ENCODE data around the gene MCM5. TPM values are rescaled to one million over a fixed set of nuclear protein-coding genes. Genes with fewer than 3 reads are reported as not detected.

The MCM5 gene
- total RNA-seq, 1 experiment from 2014 or later = 194 TPM

DNA sequence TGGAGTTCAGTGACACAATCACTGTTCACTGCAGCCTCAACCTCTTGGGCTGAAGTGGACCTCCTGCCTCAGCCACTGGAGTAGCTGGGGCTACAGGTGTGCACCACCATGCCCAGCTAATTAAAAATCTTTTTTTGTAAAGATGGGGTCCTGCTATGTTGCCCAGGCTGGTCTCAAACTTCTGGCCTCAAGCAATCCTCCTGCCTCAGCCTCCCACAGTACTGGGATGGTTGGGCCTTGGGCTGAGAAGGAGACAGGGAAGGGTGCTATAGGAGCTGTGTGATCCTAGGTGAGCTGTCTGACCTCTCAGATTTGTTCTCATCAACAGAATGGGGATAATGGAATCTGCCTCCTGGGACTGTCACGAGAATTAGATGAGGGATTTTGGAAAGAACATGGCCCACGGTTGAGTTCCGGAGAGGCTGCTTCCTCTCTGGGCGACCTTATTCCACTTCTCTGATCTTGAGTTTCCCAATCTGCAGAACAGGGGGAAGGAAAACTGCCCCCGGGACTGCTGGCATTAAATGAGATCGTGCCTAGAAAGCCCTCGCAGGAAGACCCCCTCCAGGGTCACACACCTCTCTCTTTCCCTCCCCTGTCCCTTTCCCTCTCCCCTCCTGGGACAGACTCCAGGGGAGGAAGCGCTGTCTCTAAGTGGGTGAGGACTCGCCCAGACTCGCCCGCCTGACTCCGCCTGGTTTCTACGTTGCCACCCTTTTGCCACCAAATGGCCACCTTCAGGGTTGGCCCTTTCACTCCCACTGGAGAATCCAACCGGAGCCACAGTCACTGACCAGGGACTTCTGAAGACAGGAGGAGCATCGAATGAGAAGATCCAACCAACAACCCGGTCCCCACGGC is 50.1 kb downstream of the MCM5 start:
- no peak overlapping the region for H3K9ac ChIP-seq (ENCODE audit: low read length)
- no peaks in the 10 kb centered on the region for H3K9me3 ChIP-seq (ENCODE audit: control insufficient read depth in 1 of 2, insufficient read depth in 1 of 2, low read depth in 1 of 2, low read length in 2 of 2)
- H2AFZ ChIP-seq (ENCODE audit: low read depth, low read length, poor library complexity, severe bottlenecking) = no peak overlapping the region
- CTCF ChIA-PET = no interaction called here
- RAD21 ChIA-PET (ENCODE audit: low non-redundant PET in 1 of 2, low total read pairs in 2 of 2, uncharacterized antibody in 2 of 2, unreplicated experiment in 2 of 2) = no interaction called here
- no peaks in the 10 kb centered on the region for H3K9me2 ChIP-seq (ENCODE audit: insufficient read depth)
- DNase-seq (ENCODE audit: low read depth, low spot score) = no peak
- ATAC-seq = no peak
- H3K27me3 ChIP-seq (ENCODE audit: insufficient read depth, low read length) = no peaks in the 10 kb centered on the region
- no peaks in the 10 kb centered on the region for H3K79me2 ChIP-seq (ENCODE audit: insufficient read depth, low read length)
- intact Hi-C loops (cut with micrococcal nuclease) = no loop called here
- no peaks in the 10 kb centered on the region for H3K36me3 ChIP-seq (ENCODE audit: control insufficient read depth in 1 of 2, insufficient read depth in 2 of 2, low read length in 2 of 2)
- no peak overlapping the region for H3K27ac ChIP-seq (ENCODE audit: low read depth, low read length)
- no peak overlapping the region for H3K4me3 ChIP-seq (replicated peaks in 1 of 2; ENCODE audit: low read depth in 1 of 2, low read length in 2 of 2)
- no peaks in the 10 kb centered on the region for H4K20me1 ChIP-seq (ENCODE audit: insufficient read depth)
- POLR2A ChIA-PET = no interaction called here
- BruUV-seq (replicated peaks) = no TSS peak
- H3K4me1 ChIP-seq (ENCODE audit: control insufficient read depth in 1 of 2, insufficient read depth in 2 of 2, low read length in 2 of 2) = peaks cover 13 to 25% of the 10 kb centered on the region in 2 experiments
- TF ChIP-seq ATF3 (IDR thresholded peaks at IDR 0.05) (no peak), SRF (IDR thresholded peaks at IDR 0.05; ENCODE audit: low read depth) (no peak), ZBTB33 (IDR thresholded peaks at IDR 0.05; ENCODE audit: extremely low read depth, insufficient replicate concordance, low read length) (no peak), ZFX (IDR thresholded peaks at IDR 0.05) (no peak), RAD21 (IDR thresholded peaks at IDR 0.05; ENCODE audit: low read depth) (no peak), ELF1 (IDR thresholded peaks at IDR 0.05; ENCODE audit: borderline replicate concordance, low read depth) (no peak), EZH2phosphoT487 (IDR thresholded peaks at IDR 0.05; ENCODE audit: borderline replicate concordance) (no peak), POLR2A (IDR thresholded peaks at IDR 0.05; ENCODE audit: borderline replicate concordance, extremely low read depth, insufficient read depth, insufficient read length) (no peak), SP1 (IDR thresholded peaks at IDR 0.05; ENCODE audit: low read depth) (no peak), ZNF274 (IDR thresholded peaks at IDR 0.05; ENCODE audit: low read depth, low read length) (no peak), JUND (IDR thresholded peaks at IDR 0.05) (no peak), SIN3A (IDR thresholded peaks at IDR 0.05; ENCODE audit: low read depth) (no peak), YY1 (IDR thresholded peaks at IDR 0.05; ENCODE audit: extremely low read depth, insufficient replicate concordance, low read depth, low read length) (no peak), CBX3 (IDR thresholded peaks at IDR 0.05; ENCODE audit: low read depth) (no peak), REST (IDR thresholded peaks at IDR 0.05; ENCODE audit: low read depth) (no peak), CEBPB (IDR thresholded peaks at IDR 0.05; ENCODE audit: low read depth) (no peak)
- H3K4me2 ChIP-seq (ENCODE audit: low read length) = no peak overlapping the region

Data from HCT116 (cell line).